ENCODE measurements around the gene TRPM1.

The TRPM1 gene

DNA sequence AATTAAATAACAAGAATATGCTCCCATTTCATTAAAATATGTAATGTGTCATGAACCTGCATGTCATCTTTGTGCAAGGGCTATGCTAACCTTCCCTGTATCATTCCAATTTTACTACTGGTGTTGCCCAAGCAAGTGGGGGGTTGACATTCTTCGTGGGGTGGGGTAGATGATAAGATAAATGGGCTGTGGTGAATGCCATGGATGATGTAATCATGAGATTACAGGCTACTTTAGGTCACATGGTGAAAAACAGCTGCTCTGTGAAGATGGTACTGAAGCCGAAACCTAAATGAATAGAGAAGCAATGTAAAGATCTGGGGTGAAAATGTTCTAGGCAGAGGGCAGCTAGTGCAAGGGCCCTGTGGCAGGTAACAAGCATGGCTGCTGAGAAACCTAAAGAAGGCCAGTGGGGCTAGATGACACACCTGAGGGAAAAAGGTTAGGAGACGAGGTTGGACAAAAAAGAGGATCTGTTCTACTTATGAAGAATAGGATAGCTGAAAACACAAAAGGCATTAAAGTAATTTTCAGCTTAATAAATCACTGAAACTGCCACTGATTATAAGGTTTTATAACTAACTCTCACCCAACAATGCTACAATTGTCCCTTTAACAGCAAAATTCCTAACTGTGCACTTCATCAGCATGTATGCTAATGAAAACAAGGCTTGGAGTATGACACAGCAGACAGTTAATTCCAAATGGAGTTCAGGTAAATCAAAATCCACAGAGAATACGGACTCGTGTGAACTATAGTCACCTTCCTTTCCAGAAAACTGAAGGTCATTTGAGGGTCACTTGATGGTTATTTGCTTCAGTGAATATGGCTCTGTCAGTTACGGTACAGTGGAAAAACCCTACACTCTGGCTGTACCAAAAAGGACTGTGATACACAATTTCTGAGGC lies 145.1 kb downstream of the TRPM1 start:
- no peak overlapping the region for H3K4me3 ChIP-seq (ENCODE audit: low read depth in 1 of 2, low read length in 2 of 2)
- H3K9me3 ChIP-seq (ENCODE audit: control insufficient read depth in 1 of 2, low read length in 2 of 2): no peaks in the 10 kb centered on the region
- H3K36me3 ChIP-seq (ENCODE audit: control insufficient read depth in 1 of 2, insufficient read depth in 2 of 2, low read length in 2 of 2): peaks cover 60 to 73% of the 10 kb centered on the region in 2 donors
- H3K4me1 ChIP-seq (ENCODE audit: control insufficient read depth in 1 of 2, insufficient read depth in 2 of 2, low read length in 2 of 2): no peaks in the 10 kb centered on the region
- no peak overlapping the region for H3K27ac ChIP-seq (ENCODE audit: low read length)
- H3K27me3 ChIP-seq (ENCODE audit: low read depth, low read length): no peaks in the 10 kb centered on the region

DNA sequence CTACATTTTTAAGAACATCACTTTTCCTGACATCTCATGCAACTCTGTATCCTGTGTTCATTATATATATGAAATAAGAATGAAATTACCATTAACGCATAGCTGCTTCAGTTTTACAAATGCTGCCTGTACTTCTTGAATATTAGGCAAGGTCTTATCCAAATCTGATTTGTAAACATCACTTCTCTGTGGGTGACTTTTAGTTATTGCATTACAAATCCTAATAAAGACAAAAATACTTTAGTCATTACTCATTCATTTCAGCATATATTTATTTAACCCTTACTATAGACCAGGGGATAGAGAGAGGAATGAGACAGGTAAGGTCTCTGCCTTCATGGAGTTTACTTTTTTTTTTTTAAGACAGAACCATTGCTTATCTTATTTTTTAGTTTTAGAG lies 146.9 kb downstream of the TRPM1 start:
- H3K27ac ChIP-seq (ENCODE audit: low read length): no peak overlapping the region
- H3K4me3 ChIP-seq (ENCODE audit: low read depth in 1 of 2, low read length in 2 of 2): no peak overlapping the region
- H3K4me1 ChIP-seq (ENCODE audit: control insufficient read depth in 1 of 2, insufficient read depth in 2 of 2, low read length in 2 of 2): no peaks in the 10 kb centered on the region
- H3K36me3 ChIP-seq (ENCODE audit: control insufficient read depth in 1 of 2, insufficient read depth in 2 of 2, low read length in 2 of 2): peaks cover 68 to 84% of the 10 kb centered on the region in 2 donors
- H3K27me3 ChIP-seq (ENCODE audit: low read depth, low read length): no peaks in the 10 kb centered on the region
- no peaks in the 10 kb centered on the region for H3K9me3 ChIP-seq (ENCODE audit: control insufficient read depth in 1 of 2, low read length in 2 of 2)

DNA sequence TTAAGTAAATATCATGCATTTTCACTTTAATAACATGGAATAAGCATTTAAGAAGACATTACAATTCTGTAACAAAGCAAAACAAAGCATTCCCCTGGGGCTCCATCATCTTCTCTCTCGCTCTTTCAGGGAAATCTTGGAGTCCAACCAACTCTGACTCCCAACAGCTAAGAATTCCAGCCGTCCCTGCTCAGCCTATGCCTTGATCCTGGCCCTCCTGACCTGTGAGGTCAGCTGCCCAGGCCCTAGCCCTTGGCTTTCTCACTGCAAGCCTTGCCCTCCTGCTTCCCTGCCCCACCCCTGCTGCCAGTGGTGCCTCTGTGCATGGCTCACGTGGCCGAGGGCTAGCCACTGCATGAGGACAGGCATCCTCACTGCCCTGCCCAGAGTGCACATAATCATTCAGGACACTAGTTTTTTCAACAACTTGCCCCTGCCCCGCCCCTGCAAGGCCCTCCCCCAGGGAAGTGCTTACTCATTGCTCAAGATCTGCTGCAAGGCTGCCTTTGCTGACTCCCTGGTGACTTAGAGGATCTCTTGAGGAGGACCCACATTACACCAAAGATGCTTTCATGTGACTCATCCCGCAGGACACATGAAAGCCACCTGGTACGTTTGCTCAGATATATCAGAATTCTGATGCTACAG lies 147.7 kb downstream of the TRPM1 start:
- Histone ChIP-seq H3K36me3 (ENCODE audit: control insufficient read depth in 1 of 2, insufficient read depth in 2 of 2, low read length in 2 of 2) (peaks cover 67 to 83% of the 10 kb centered on the region in 2 donors), H3K9me3 (ENCODE audit: control insufficient read depth in 1 of 2, low read length in 2 of 2) (no peaks in the 10 kb centered on the region), H3K4me3 (ENCODE audit: low read depth in 1 of 2, low read length in 2 of 2) (no peak overlapping the region), H3K27me3 (ENCODE audit: low read depth, low read length) (no peaks in the 10 kb centered on the region), H3K27ac (ENCODE audit: low read length) (no peak overlapping the region), H3K4me1 (ENCODE audit: control insufficient read depth in 1 of 2, insufficient read depth in 2 of 2, low read length in 2 of 2) (no peaks in the 10 kb centered on the region)

- no peaks in the 10 kb centered on the region for H3K27me3 ChIP-seq (ENCODE audit: low read depth, low read length)
- no peaks in the 10 kb centered on the region for H3K9me3 ChIP-seq (ENCODE audit: control insufficient read depth in 1 of 2, low read length in 2 of 2)
- H3K36me3 ChIP-seq (ENCODE audit: control insufficient read depth in 1 of 2, insufficient read depth in 2 of 2, low read length in 2 of 2): peaks cover 66 to 83% of the 10 kb centered on the region in 2 donors
- H3K4me1 ChIP-seq (ENCODE audit: control insufficient read depth in 1 of 2, insufficient read depth in 2 of 2, low read length in 2 of 2): no peaks in the 10 kb centered on the region
- no peak overlapping the region for H3K27ac ChIP-seq (ENCODE audit: low read length)
- no peak overlapping the region for H3K4me3 ChIP-seq (ENCODE audit: low read depth in 1 of 2, low read length in 2 of 2)
Measured at GRCh38 chr15:30953183-30953582, 148.3 kb downstream of the TRPM1 start.
